Activated T-cell treated with anti-CD3 and anti-CD28 coated beads, Interleukin-2, amount 50 U/mL, for 72 hours (primary cell): ENCODE measurements around the gene GMCL2. TPM values are rescaled to one million over a fixed set of nuclear protein-coding genes. Genes with fewer than 3 reads are reported as not detected.

Experiments used
- ATAC-seq, 2 donors: fragments of 150-1000 bp; cut with Tn5 transposase; replicated peaks in 1 of 2; 2 replicates each; pipeline ENCODE4 v1.10.0; 2021; ENCODE audit warnings: moderate library complexity in 2 of 2, mild to moderate bottlenecking in 1 of 2
- DNase-seq, 2 donors: peaks; one replicate each; pipeline ENCODE4 v3.0.0; 2021 to 2022; ENCODE audit warnings: mixed read lengths in 1 of 2
- H3K27ac Mint-ChIP-seq: one replicate; pipeline ENCODE4 v1.8.0; 2022; ENCODE audit warnings: mild to moderate bottlenecking, moderate library complexity, mixed read lengths
- H3K27me3 Mint-ChIP-seq: one replicate; pipeline ENCODE4 v1.8.0; 2022; ENCODE audit warnings: low read depth, mixed read lengths
- H3K36me3 Mint-ChIP-seq, 2 donors: one replicate each; pipeline ENCODE4 v1.8.0; 2022; ENCODE audit warnings: mixed read lengths in 2 of 2, mild to moderate bottlenecking in 1 of 2; ENCODE audit not compliant: insufficient read depth in 2 of 2
- H3K4me1 Mint-ChIP-seq: one replicate; pipeline ENCODE4 v1.8.0; 2022; ENCODE audit warnings: low read depth, mixed read lengths
- H3K4me3 Mint-ChIP-seq, 2 donors: one replicate each; pipeline ENCODE4 v1.8.0; 2022; ENCODE audit warnings: mild to moderate bottlenecking in 2 of 2, mixed read lengths in 2 of 2, moderate library complexity in 2 of 2
- H3K9me3 Mint-ChIP-seq, 2 donors: one replicate each; pipeline ENCODE4 v1.8.0; 2022; ENCODE audit warnings: mixed read lengths in 2 of 2
- total RNA-seq, 2 donors: library from RNA; stranded (reverse); gene quantifications; one replicate each; pipeline ENCODE4 v1.2.3, GENCODE V29; 2022

The GMCL2 gene, protein sequence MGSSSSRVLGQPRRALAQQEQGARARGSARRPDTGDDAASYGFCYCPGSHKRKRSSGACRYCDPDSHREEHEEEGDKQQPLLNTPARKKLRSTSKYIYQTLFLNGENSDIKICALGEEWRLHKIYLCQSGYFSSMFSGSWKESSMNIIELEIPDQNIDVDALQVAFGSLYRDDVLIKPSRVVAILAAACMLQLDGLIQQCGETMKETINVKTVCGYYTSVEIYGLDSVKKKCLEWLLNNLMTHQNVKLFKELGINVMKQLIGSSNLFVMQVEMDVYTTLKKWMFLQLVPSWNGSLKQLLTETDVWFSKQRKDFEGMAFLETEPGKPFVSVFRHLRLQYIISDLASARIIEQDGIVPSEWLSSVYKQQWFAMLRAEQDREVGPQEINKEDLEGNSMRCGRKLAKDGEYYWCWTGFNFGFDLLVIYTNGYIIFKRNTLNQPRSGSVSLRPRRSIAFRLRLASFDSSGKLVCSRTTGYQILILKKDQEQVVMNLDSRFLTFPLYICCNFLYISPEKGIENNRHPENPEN
- not detected for total RNA-seq

- no peaks in the 10 kb centered on the region for H3K27me3 Mint-ChIP-seq
- ATAC-seq: no peak
Observed at GRCh38 chr5:178187014-178187413, at the start of gene GMCL2. GMCL2 (minus strand) TSS chr5:178187371; CDS start chr5:178187299, 72 bp downstream.

DNA sequence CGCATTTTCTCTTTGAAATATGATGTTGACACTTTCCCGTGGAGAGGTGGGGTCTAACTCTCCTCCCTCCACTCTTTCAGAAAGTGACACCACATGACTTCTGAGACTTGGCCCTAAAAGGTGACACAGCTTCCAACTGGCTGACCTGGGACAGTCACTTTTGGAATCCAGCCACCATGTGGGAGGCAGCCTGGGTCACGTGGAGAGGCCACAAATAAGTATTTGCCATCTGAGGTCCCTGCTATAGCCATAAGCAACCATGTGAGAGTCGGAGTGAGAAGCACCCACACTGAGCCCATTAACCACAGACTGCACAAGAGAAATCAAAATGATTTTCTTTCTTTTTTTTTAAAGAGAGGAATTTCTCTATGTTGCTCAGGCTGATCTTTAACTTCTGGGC lies 49.5 kb upstream of the GMCL2 start:
- no peak for ATAC-seq
- Mint-ChIP-seq H3K4me3 (no peak overlapping the region), H3K9me3 (no peaks in the 10 kb centered on the region), H3K27me3 (no peaks in the 10 kb centered on the region), H3K27ac (peak overlapping the region; percentile 33), H3K4me1 (peaks cover 58% of the 10 kb centered on the region), H3K36me3 (peaks cover 0 to 1% of the 10 kb centered on the region in 2 donors)
- DNase-seq: no peak

More at GRCh38 chr5:178187014-178187413, at the start of gene GMCL2:
- DNase-seq: no peak
- Mint-ChIP-seq H3K9me3 (no peaks in the 10 kb centered on the region), H3K4me3 (no peak within 1 kb of the TSS), H3K27ac (no peak within 1 kb of the TSS), H3K4me1 (peaks cover 7% of the 10 kb centered on the region), H3K36me3 (no peaks in the 10 kb centered on the region)

DNA sequence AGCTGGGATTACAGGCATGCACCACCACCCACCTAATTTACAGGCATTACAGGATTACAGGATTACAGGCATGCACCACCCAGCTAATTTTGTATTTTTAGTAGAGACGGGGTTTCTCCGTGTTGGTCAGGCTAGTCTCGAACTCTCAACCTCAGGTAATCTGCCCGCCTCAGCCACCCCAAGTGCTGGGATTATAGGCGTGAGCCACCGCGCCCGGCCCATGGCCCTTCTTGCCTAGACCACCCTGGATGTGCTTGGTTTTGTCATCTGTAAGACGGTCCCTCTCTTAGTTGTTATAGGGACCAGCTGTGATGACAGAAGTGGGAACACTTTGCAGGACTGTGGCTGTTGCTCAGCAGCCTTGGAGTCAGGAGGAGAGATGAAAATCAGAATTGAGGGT lies 49.0 kb upstream of the GMCL2 start:
- Mint-ChIP-seq H3K9me3 (no peaks in the 10 kb centered on the region), H3K4me3 (no peak overlapping the region), H3K27me3 (no peaks in the 10 kb centered on the region), H3K36me3 (peaks cover 2 to 4% of the 10 kb centered on the region in 2 donors), H3K4me1 (peaks cover 61% of the 10 kb centered on the region), H3K27ac (no peak overlapping the region)
- ATAC-seq (no peak), DNase-seq (no peak)

DNA sequence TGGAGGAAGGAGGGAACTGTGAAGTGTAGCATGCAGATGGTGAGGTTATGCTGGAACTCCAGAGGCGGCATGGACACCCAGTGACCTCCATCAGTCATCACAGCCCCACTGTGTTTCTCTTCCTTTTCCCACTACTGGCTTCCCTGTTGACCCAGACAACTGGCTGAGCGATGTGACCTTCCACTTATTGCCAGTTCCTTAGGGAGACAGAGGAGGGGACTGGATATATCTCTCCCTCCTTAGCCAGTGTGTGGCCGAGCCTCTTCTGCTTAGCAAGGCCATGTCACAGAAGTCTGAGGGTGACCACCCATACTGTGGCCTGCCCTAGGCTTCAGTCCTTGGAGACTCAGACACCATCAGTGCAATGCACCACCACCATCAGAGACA lies 48.4 kb upstream of the GMCL2 start:
- ATAC-seq: no peak
- Mint-ChIP-seq H3K27ac (no peak overlapping the region), H3K9me3 (no peaks in the 10 kb centered on the region), H3K4me3 (no peak overlapping the region), H3K4me1 (peaks cover 61% of the 10 kb centered on the region), H3K36me3 (peaks cover 3 to 7% of the 10 kb centered on the region in 2 donors), H3K27me3 (no peaks in the 10 kb centered on the region)
- DNase-seq: no peak

DNA sequence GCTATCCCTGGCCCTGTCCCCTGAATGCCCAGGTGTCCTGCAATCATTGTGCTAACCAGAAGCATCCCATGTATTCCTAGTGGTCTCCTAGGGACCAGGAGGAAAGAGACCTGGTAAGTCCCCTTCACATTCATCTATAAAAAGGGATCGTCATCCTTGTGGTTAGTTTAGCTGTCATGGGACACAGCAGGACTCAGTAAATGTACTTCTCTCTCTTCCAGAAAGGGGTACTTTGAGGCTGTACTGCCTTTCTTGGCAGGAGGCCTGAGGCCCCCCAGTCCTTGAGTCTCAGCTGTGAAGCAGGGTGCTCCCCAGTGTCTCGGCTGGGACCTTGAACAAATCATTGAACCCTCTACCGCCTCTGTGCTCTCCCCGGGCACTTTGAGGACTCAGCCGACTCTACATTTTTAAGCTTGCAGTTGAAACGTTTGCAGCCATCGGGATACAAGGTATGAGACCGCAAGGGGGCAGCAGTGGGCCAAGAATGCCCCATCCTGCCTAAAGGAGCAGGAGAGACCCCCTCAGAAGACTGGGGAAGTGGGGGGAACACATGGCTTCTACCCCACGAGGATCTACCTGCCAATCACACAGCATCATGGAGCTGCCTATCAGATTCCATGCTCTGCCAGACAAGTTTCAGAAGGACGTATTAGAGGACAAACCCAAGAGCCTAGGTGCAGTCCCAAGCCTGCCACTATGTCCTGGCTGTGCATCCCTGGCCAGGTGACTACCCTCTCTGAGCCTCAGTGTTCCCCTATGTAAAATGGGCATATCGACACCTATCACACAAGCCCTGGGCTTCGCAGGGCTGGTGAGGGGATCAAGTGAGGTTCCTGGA lies 47.8 kb upstream of the GMCL2 start:
- Mint-ChIP-seq H3K36me3 (peaks cover 4 to 7% of the 10 kb centered on the region in 2 donors), H3K4me1 (peaks cover 64% of the 10 kb centered on the region), H3K4me3 (peak overlapping the region; percentile 4 to 24), H3K9me3 (no peaks in the 10 kb centered on the region), H3K27me3 (no peaks in the 10 kb centered on the region), H3K27ac (peak overlapping the region; percentile 14)
- ATAC-seq (peak; percentile 11 to 18), DNase-seq (peak; percentile 80 to 85)

GRCh38 chr5:178234121-178234749 lies 47.1 kb upstream of the GMCL2 start:
- H3K27ac Mint-ChIP-seq: no peak overlapping the region
- peak overlapping the region; percentile 24 for H3K4me3 Mint-ChIP-seq
- ATAC-seq (no peak), DNase-seq (no peak)
- H3K27me3 Mint-ChIP-seq: no peaks in the 10 kb centered on the region
- peaks cover 8 to 10% of the 10 kb centered on the region in 2 donors for H3K36me3 Mint-ChIP-seq
- no peaks in the 10 kb centered on the region for H3K9me3 Mint-ChIP-seq
- H3K4me1 Mint-ChIP-seq: peaks cover 67% of the 10 kb centered on the region

DNA sequence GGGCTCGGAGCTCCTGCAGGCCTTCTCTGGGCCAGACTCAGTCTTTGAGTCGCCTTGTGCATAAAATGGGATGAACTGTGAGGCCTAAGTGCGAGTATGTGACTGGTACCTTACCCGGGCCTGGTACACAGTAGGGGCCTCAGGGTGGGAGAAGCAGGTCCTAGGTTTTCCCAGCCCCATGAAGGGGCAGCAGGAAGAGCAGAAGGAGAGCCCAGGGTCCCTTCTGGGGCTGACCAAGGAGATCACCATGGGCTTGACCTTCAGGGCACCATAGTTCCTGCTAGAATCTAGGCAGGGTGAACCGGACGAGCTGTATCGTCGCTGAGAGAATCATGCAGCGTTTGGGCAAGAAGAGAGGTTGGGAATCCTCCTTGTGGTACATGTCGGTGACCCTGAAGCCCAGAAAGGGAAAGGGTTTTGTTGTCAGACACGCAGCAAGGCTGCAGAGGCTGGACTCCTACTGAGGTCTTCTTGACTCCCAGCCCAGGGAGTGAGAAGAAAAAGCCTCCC lies 45.8 kb upstream of the GMCL2 start:
- no peaks in the 10 kb centered on the region for H3K9me3 Mint-ChIP-seq
- DNase-seq (no peak), ATAC-seq (no peak)
- no peaks in the 10 kb centered on the region for H3K27me3 Mint-ChIP-seq
- peak overlapping the region; percentile 33 for H3K27ac Mint-ChIP-seq
- H3K4me1 Mint-ChIP-seq: peaks cover 63% of the 10 kb centered on the region
- peaks cover 14 to 17% of the 10 kb centered on the region in 2 donors for H3K36me3 Mint-ChIP-seq
- peak overlapping the region; percentile 80 to 89 for H3K4me3 Mint-ChIP-seq

DNA sequence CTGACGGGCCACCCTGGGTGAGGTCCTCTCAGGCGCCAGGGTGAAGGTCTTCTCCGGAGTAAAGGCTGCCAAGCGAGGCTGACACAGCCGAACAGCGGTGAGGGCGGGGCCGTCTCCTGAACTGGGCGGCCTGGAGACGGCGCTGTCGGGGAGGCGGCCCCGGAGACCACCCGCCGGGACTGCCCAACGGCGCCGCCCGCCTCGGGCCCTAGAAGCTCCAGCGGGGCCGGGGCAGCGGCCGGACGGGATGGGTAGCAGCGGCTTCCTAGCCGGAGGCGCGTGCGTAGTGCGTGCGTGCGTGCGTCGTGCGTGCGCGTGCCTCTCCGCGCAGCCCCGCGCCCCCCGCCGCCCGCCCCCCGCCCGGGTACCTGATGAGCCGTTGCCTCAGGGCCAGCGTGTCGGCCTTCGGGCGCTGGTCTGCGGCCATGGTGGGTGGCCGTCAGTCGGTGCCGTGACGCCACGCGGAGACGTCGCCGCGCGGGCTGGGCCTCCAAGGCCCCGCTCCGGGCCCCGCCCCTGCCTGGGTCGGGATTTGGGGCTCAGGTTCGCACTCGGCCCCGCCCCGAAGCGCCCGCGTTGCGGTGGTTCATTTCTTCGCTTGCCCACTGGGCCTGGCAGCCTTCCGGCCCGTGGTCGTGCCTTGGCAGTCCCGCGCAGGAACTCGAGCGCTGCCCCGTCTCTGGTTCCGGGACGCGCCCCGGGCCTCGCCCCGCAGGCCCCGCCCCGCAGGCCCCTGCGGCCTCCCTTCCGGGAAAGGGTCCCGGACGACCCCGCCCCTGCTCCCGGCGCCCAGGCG lies 45.2 kb upstream of the GMCL2 start, which contains the start of gene PHYKPL:
TSS of gene PHYKPL (minus strand) at position 679 of the 796 bp plus-strand sequence. CDS start at position 427, 252 bp downstream.
- H3K36me3 Mint-ChIP-seq: peaks cover 20 to 23% of the 10 kb centered on the region in 2 donors
- ATAC-seq: peak; percentile 78 to 79
- H3K4me3 Mint-ChIP-seq: peak within 1 kb of the TSS; percentile 89
- DNase-seq: peak; percentile 83 to 84
- peak within 1 kb of the TSS; percentile 84 for H3K27ac Mint-ChIP-seq
- H3K4me1 Mint-ChIP-seq: peaks cover 63% of the 10 kb centered on the region
- H3K27me3 Mint-ChIP-seq: no peaks in the 10 kb centered on the region
- H3K9me3 Mint-ChIP-seq: no peaks in the 10 kb centered on the region

DNA sequence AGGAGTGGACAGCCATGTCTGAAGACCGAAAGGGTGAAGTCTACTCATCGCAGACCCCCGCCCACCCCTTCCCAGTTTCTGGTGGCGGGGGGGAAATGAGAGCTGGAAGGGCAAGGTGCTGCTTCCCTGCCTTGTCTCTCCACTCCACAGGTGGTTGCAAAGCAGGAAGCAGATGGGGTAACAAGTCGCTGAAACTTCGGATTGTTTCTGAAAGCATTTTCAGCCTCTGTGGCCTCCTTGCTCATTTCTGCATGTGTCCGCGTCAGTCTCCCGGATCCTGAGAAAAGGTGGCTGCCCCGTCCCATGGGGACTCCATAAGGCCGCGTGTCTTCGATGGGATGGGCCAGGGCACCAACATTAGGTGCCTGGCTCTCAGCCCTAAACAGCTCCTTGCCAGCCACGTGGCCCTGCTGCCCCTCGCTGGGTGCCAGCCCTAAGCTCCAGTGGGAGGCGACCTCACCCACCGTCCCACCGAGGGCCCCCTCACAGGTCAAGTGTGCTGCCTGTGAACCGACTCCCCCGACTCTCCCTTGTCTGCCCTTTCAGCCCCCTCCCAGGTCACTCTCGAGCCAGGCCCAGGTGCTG lies 44.5 kb upstream of the GMCL2 start:
- no peaks in the 10 kb centered on the region for H3K27me3 Mint-ChIP-seq
- H3K36me3 Mint-ChIP-seq: peaks cover 22 to 30% of the 10 kb centered on the region in 2 donors
- H3K9me3 Mint-ChIP-seq: no peaks in the 10 kb centered on the region
- no peak for DNase-seq
- H3K4me3 Mint-ChIP-seq: peak overlapping the region; percentile 89
- no peak for ATAC-seq
- peak overlapping the region; percentile 84 for H3K27ac Mint-ChIP-seq
- H3K4me1 Mint-ChIP-seq: peaks cover 61% of the 10 kb centered on the region

DNA sequence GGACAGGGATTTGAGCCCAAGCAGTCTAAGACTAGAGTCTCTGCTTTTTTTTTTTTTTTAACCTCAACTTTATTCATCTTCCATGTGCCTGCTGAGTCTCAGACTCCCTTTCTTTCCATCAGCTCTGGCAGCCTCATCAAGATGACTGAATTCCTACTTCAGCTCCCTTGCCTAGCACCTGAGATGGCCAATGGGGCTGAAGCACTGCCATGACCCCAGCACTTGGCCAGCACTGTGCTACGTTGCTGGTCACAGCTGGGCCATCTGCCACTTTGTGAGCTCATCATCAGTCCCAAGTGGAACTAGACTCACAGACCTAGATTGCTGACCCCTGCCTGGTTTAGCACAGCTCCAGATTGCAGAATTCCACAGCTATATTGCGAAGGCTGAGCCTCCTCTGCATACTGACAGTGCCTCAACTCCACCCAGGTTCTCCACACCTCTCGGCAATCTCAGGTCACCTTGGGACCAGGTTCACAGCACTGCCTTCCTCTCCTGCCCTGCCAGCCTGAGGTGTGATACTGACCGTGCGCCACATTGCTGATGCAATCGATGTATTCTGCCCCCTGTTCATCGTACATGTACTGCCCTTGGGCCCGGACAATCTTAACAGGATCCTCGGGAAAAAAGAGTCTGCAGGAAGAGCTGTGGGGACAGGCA lies 43.8 kb upstream of the GMCL2 start:
- Mint-ChIP-seq H3K27ac (peak overlapping the region; percentile 84), H3K4me3 (peak overlapping the region; percentile 89), H3K9me3 (no peaks in the 10 kb centered on the region), H3K36me3 (peaks cover 24 to 33% of the 10 kb centered on the region in 2 donors), H3K4me1 (peaks cover 61% of the 10 kb centered on the region), H3K27me3 (no peaks in the 10 kb centered on the region)
- ATAC-seq: no peak
- DNase-seq: no peak

- Mint-ChIP-seq H3K27ac (peak overlapping the region; percentile 70), H3K4me3 (peak overlapping the region; percentile 32 to 89), H3K36me3 (peaks cover 25 to 37% of the 10 kb centered on the region in 2 donors), H3K4me1 (peaks cover 55% of the 10 kb centered on the region), H3K9me3 (no peaks in the 10 kb centered on the region), H3K27me3 (no peaks in the 10 kb centered on the region)
- no peak for ATAC-seq
- DNase-seq: no peak
Observed at GRCh38 chr5:178229861-178230260, 42.7 kb upstream of the GMCL2 start.
